NCI-H510A (cell line): ENCODE results near the gene BACH2.
"Not testable (repeated sequence)": the region's sequence is repeated elsewhere in the genome, so short reads cannot be mapped to it uniquely, and the experiment has no call there.

ENCODE experiments used
- DNase-seq: peaks from one replicate; lab custom pipeline; 2025; lab: John Stamatoyannopoulos, UW

BACH2 gene

GRCh38 chr6:90154755-90155470 is 141.7 kb downstream of the BACH2 start:
- DNase-seq: no peak

GRCh38 chr6:90151576-90152422 is 144.8 kb downstream of the BACH2 start:
- DNase-seq: no peak

GRCh38 chr6:90149280-90149679 is 147.4 kb downstream of the BACH2 start:
- DNase-seq: no peak

GRCh38 chr6:90148867-90149266 is 147.8 kb downstream of the BACH2 start:
- DNase-seq: no peak

- DNase-seq: no peak
Observed at GRCh38 chr6:90146921-90147649, 149.6 kb downstream of the BACH2 start.

- no peak for DNase-seq
Observed at GRCh38 chr6:90146024-90146423, 150.6 kb downstream of the BACH2 start.

- DNase-seq: no peak
Observed at GRCh38 chr6:90144928-90145555, 151.6 kb downstream of the BACH2 start.

GRCh38 chr6:90144396-90144795 is 152.2 kb downstream of the BACH2 start:
- no peak for DNase-seq

GRCh38 chr6:90140683-90141082 is 156.0 kb downstream of the BACH2 start:
- no peak for DNase-seq

GRCh38 chr6:90139272-90139817 is 157.3 kb downstream of the BACH2 start:
- peak; percentile 78 for DNase-seq

GRCh38 chr6:90136837-90137568 is 159.6 kb downstream of the BACH2 start:
- DNase-seq: no peak

GRCh38 chr6:90136176-90136575 is 160.5 kb downstream of the BACH2 start:
- no peak for DNase-seq

- no peak for DNase-seq
Observed at GRCh38 chr6:90135667-90136066, 161.0 kb downstream of the BACH2 start.

- not testable (repeated sequence) for DNase-seq
Observed at GRCh38 chr6:90133664-90134063, 163.0 kb downstream of the BACH2 start.

GRCh38 chr6:90131614-90132423 is 164.8 kb downstream of the BACH2 start:
- no peak for DNase-seq

- DNase-seq: no peak
Observed at GRCh38 chr6:90131125-90131524, 165.5 kb downstream of the BACH2 start.

GRCh38 chr6:90128687-90129086 is 168.0 kb downstream of the BACH2 start:
- DNase-seq: not testable (repeated sequence)

- DNase-seq: no peak
Observed at GRCh38 chr6:90127595-90127994, 169.0 kb downstream of the BACH2 start.

- DNase-seq: no peak
Observed at GRCh38 chr6:90126839-90127238, 169.8 kb downstream of the BACH2 start.

- DNase-seq: no peak
Observed at GRCh38 chr6:90126181-90126580, 170.5 kb downstream of the BACH2 start.
